Gastrocnemius medialis (tissue), 4 donors: ENCODE data around the gene TASOR2. TPM values are rescaled to one million over a fixed set of nuclear protein-coding genes. Genes with fewer than 3 reads are reported as not detected.
A peak's percentile ranks its signal among the peaks of the same experiment; 100 is the strongest.

Experiments used
- ATAC-seq, 2 donors: fragments of 150-250 bp; one replicate each; pipeline ENCODE4 v1.9.1; 2016
- DNase-seq, 2 donors: peaks; one replicate each; pipeline ENCODE4 v3.0.0-alpha.2; 2019
- H3K27ac ChIP-seq, 4 donors: fragments of 200-600 bp; sonication (generic); 1 replicate in 1 of 4; 2 replicates in 3 of 4; pipeline ENCODE4 v1.5.1; 2016 to 2018; ENCODE audit warnings: mild to moderate bottlenecking in 2 of 4, moderate library complexity in 1 of 4
- H3K27me3 ChIP-seq, 3 donors: fragments of 200-600 bp; sonication (generic) in 2 of 3; 1 replicate in 1 of 3; 2 replicates in 2 of 3; pipeline versions ENCODE4 v1.5.1 to v1.6.0; 2016 to 2019; ENCODE audit warnings: mild to moderate bottlenecking in 1 of 3, moderate library complexity in 1 of 3
- H3K36me3 ChIP-seq, 2 donors: fragments of 200-600 bp; sonication (generic) in 1 of 2; one replicate each; pipeline ENCODE4 v1.5.1; 2017 to 2018
- H3K4me1 ChIP-seq, 2 donors: fragments of 200-600 bp; sonication (generic) in 1 of 2; one replicate each; pipeline ENCODE4 v1.5.1; 2016 to 2017; ENCODE audit warnings: mild to moderate bottlenecking in 2 of 2
- H3K4me3 ChIP-seq, 4 donors: fragments of 200-600 bp; sonication (generic) in 3 of 4; 1 replicate in 1 of 4; 2 replicates in 3 of 4; pipeline ENCODE4 v1.5.1; 2016 to 2019; ENCODE audit warnings: mild to moderate bottlenecking in 2 of 4
- H3K9me3 ChIP-seq, 3 donors: fragments of 200-600 bp; sonication (generic) in 2 of 3; 1 replicate in 1 of 3; 2 replicates in 2 of 3; pipeline ENCODE4 v1.5.1; 2016 to 2019
- CTCF ChIP-seq, 5 experiments: fragments of 450-650 bp in 3 of 5; fragments of 200-600 bp in 2 of 5; sonication (generic) in 2 of 5; IDR thresholded peaks in 4 of 5; conservative IDR thresholded peaks in 1 of 5; 1 replicate in 4 of 5; 2 replicates in 1 of 5; pipeline ENCODE4 v1.5.1; 2016 to 2019; ENCODE audit warnings: antibody characterized with exemption in 5 of 5, mild to moderate bottlenecking in 3 of 5, moderate library complexity in 3 of 5
- POLR2A ChIP-seq, 2 donors: fragments of 450-650 bp; IDR thresholded peaks; one replicate each; pipeline ENCODE4 v1.6.1; 2017; ENCODE audit warnings: antibody characterized with exemption in 2 of 2, mild to moderate bottlenecking in 2 of 2, moderate library complexity in 2 of 2
- in situ Hi-C, 4 donors: fragments of 200-750 bp; cut with MboI; loops; one replicate each; pipeline versions ENCODE4 v1.15.0 to v1.8.0; 2017; ENCODE audit warnings: low sequenced_read_pairs in 4 of 4
- intact Hi-C: fragments of 100-400 bp; cut with DNase I; formaldehyde crosslinking; loops from one replicate; pipeline ENCODE4 v1.15.1; 2023; ENCODE audit warnings: low total_unique reads
- total RNA-seq, 4 donors: library from RNA; depleted of rRNA; stranded (reverse); fragments of >200 nt; gene quantifications; one replicate each; pipeline versions ENCODE4 v1.1.0 to v1.2.3, GENCODE V29; 2016

TASOR2 gene
- total RNA-seq, 4 donors from 2014 or later = 32.0 to 78.0 (median 50.0) TPM

DNA sequence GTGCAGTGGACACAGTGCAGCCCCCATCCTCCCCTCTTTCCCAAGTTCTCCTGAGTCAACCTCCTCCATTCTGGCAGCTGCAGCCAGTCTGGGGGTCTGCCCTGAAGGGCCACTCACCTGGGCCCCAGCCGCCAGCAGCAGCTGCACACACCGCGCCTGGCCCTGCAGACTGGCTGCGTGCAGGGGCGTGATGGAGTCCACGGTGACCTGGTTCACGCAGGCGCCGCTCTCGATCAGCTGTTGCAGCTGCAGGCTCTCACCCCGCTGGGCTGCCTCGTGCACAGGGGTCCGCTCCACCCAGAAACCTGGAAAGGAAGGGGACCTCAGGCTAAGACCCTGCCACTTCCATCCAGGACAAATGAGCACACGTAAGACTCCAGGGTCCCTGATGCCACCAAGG lies 31.9 kb upstream of the TASOR2 start:
- Histone ChIP-seq H3K4me3 (no peak overlapping the region), H3K36me3 (peaks cover 0 to 18% of the 10 kb centered on the region in 2 donors), H3K27ac (peak overlapping the region in 3 of 4 donors; percentile 6 to 56 (median 52)), H3K4me1 (peaks cover 0 to 3% of the 10 kb centered on the region in 2 donors), H3K27me3 (no peaks in the 10 kb centered on the region), H3K9me3 (no peaks in the 10 kb centered on the region)
- in situ Hi-C loops (no loop called here), intact Hi-C loops (no loop called here)
- DNase-seq (no peak), ATAC-seq (no peak)
- no peak for TF ChIP-seq CTCF (IDR thresholded peaks at IDR 0.05 in 4 of 5, conservative IDR thresholded peaks at IDR 0.05 in 1 of 5)
- TF ChIP-seq POLR2A (IDR thresholded peaks at IDR 0.05) = no peak

GRCh38 chr10:5654218-5654755 lies 30.4 kb upstream of the TASOR2 start:
- H3K36me3 ChIP-seq = peaks cover 0 to 10% of the 10 kb centered on the region in 2 donors
- intact Hi-C loops = no loop called here
- H3K27ac ChIP-seq = peak overlapping the region in 1 of 4 donors; percentile 7
- H3K4me1 ChIP-seq = peaks cover 0 to 5% of the 10 kb centered on the region in 2 donors
- no peak for TF ChIP-seq POLR2A (IDR thresholded peaks at IDR 0.05)
- no peak for TF ChIP-seq CTCF (IDR thresholded peaks at IDR 0.05 in 4 of 5, conservative IDR thresholded peaks at IDR 0.05 in 1 of 5)
- no peak for DNase-seq
- no peaks in the 10 kb centered on the region for H3K27me3 ChIP-seq
- H3K9me3 ChIP-seq = no peaks in the 10 kb centered on the region
- no peak overlapping the region for H3K4me3 ChIP-seq
- in situ Hi-C loops = no loop called here
- no peak for ATAC-seq

GRCh38 chr10:5655121-5655520 lies 29.5 kb upstream of the TASOR2 start:
- H3K27ac ChIP-seq = no peak overlapping the region
- DNase-seq = no peak
- no peak overlapping the region for H3K4me3 ChIP-seq
- no peaks in the 10 kb centered on the region for H3K9me3 ChIP-seq
- in situ Hi-C loops (no loop called here), intact Hi-C loops (no loop called here)
- peaks cover 0 to 5% of the 10 kb centered on the region in 2 donors for H3K4me1 ChIP-seq
- H3K36me3 ChIP-seq = peaks cover 0 to 7% of the 10 kb centered on the region in 2 donors
- H3K27me3 ChIP-seq = no peaks in the 10 kb centered on the region
- ATAC-seq = no peak
- no peak for TF ChIP-seq CTCF (IDR thresholded peaks at IDR 0.05 in 4 of 5, conservative IDR thresholded peaks at IDR 0.05 in 1 of 5)
- no peak for TF ChIP-seq POLR2A (IDR thresholded peaks at IDR 0.05)

- Histone ChIP-seq H3K4me1 (peaks cover 3 to 7% of the 10 kb centered on the region in 2 donors), H3K27ac (no peak overlapping the region), H3K27me3 (no peaks in the 10 kb centered on the region), H3K36me3 (no peaks in the 10 kb centered on the region), H3K4me3 (no peak overlapping the region), H3K9me3 (no peaks in the 10 kb centered on the region)
- intact Hi-C loops = no loop called here
- DNase-seq (no peak), ATAC-seq (no peak)
- in situ Hi-C loops = no loop called here
- TF ChIP-seq CTCF (IDR thresholded peaks at IDR 0.05 in 4 of 5, conservative IDR thresholded peaks at IDR 0.05 in 1 of 5) (no peak), POLR2A (IDR thresholded peaks at IDR 0.05) (no peak)
Observed at GRCh38 chr10:5656737-5657579, 27.7 kb upstream of the TASOR2 start.
